Measurements from ENCODE around the gene NPY5R.

DNA sequence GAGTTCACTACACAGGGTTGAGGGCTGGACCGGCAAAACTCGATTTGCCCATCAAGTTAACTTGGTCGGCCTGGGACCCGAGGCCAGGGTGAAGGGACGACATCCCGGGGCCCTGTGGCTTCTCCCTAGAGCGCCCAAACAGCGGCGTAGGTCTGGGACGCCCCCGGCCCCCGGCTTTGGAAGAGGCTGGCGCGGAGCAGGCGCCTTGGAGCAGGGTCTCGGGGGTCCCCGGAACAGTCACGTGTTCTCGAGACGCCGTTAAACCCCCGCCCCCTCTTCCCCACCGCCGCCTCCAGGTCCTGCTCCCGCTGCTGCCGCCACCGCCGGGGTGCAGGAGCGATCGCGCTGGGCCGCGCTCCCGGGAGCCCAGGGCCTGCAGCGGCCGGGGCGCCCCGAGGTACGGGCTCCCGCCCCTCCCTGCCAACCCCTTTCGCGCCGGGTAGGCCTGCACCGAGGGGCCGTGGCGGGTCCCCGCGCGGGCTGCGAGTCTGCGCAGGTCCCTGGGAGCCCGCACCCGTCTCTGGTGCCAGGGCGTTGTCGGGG, at the start of gene NPY5R:
- TF ChIP-seq POLR2AphosphoS5 (IDR thresholded peaks at IDR 0.05) (no peak), POLR2A (IDR thresholded peaks at IDR 0.05) (no peak), EP300 (IDR thresholded peaks at IDR 0.05) (no peak)
- TF ChIP-seq, protein P1, sequence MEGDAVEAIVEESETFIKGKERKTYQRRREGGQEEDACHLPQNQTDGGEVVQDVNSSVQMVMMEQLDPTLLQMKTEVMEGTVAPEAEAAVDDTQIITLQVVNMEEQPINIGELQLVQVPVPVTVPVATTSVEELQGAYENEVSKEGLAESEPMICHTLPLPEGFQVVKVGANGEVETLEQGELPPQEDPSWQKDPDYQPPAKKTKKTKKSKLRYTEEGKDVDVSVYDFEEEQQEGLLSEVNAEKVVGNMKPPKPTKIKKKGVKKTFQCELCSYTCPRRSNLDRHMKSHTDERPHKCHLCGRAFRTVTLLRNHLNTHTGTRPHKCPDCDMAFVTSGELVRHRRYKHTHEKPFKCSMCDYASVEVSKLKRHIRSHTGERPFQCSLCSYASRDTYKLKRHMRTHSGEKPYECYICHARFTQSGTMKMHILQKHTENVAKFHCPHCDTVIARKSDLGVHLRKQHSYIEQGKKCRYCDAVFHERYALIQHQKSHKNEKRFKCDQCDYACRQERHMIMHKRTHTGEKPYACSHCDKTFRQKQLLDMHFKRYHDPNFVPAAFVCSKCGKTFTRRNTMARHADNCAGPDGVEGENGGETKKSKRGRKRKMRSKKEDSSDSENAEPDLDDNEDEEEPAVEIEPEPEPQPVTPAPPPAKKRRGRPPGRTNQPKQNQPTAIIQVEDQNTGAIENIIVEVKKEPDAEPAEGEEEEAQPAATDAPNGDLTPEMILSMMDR (IDR thresholded peaks at IDR 0.05): no peak

Data from suprapubic skin (tissue), 4 donors.